OCI-LY3 (cell line): ENCODE data around the gene CFAP45.

Source experiments
- EZH2phosphoT487 ChIP-seq: fragments of 200-600 bp; shearing (Covaris generic); IDR thresholded peaks from 2 replicates; pipeline ENCODE4 v1.6.1; 2018; ENCODE audit warnings: antibody characterized with exemption, mixed run types, low read depth
- TF ChIP-seq, protein P1 (sequence below): fragments of 200-600, 300-600 bp; sonication (generic); IDR thresholded peaks from 2 replicates; pipeline ENCODE4 v1.5.1; 2014; ENCODE audit warnings: antibody characterized with exemption, low read length, low read depth

DNA sequence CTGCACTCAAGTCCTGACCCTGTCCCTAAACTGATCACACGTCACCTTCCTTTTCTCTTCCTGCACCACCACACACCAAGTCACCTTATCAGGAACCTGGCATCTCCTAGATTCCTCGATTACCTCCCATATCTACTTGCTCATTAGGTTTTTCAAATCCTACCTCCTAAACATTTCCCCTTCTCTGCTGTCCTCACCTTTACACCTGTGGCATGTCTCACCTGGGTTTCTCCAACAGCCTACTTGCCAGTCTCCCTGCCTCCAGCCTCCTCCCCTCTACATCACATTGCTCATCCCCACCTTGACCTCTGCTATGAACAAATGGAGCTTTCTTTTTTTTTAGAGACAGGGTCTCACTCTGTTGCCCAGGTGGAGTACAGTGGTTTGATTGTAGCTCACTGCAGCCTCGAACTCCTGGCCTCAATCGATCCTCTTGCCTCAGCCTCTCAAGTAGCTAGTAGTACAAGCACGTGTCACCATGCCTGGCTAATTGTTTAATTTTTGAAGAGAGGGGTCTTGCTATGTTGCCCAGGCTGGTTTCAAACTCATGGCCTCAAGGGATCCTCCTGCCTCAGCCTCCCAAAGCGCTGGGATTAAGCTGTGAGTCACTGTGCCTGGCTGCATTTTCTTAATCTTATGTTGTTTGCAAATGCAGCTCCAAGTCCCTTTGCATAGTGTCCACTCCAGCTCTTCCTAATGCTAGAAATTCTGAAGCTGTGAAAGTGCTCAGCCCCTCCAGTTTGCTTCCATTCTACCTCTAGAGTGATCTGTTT is 39.1 kb upstream of the CFAP45 start:
- TF ChIP-seq, protein P1, sequence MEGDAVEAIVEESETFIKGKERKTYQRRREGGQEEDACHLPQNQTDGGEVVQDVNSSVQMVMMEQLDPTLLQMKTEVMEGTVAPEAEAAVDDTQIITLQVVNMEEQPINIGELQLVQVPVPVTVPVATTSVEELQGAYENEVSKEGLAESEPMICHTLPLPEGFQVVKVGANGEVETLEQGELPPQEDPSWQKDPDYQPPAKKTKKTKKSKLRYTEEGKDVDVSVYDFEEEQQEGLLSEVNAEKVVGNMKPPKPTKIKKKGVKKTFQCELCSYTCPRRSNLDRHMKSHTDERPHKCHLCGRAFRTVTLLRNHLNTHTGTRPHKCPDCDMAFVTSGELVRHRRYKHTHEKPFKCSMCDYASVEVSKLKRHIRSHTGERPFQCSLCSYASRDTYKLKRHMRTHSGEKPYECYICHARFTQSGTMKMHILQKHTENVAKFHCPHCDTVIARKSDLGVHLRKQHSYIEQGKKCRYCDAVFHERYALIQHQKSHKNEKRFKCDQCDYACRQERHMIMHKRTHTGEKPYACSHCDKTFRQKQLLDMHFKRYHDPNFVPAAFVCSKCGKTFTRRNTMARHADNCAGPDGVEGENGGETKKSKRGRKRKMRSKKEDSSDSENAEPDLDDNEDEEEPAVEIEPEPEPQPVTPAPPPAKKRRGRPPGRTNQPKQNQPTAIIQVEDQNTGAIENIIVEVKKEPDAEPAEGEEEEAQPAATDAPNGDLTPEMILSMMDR: no peak
- no peak for TF ChIP-seq EZH2phosphoT487
